Adrenal gland (tissue), 5 donors: ENCODE data around the gene EXOC4.

Source experiments
- CTCF ChIP-seq, 6 experiments: fragments of 450-650 bp in 4 of 6; fragments of 200-600 bp in 2 of 6; sonication (generic) in 1 of 6; IDR thresholded peaks; 1 replicate in 5 of 6; 2 replicates in 1 of 6; pipeline versions ENCODE4 v1.5.1 to v1.8.0; 2016 to 2021; ENCODE audit warnings: antibody characterized with exemption in 6 of 6, mild to moderate bottlenecking in 2 of 6, moderate library complexity in 1 of 6
- POLR2A ChIP-seq, 2 donors: fragments of 450-650 bp; IDR thresholded peaks; one replicate each; pipeline ENCODE4 v1.6.1; 2017; ENCODE audit warnings: antibody characterized with exemption in 2 of 2, mild to moderate bottlenecking in 2 of 2, moderate library complexity in 1 of 2
- donor health status: DM: no; HTN: no; CAD: no.

GRCh38 chr7:133354546-133355324, 101.9 kb downstream of the EXOC4 start:
- TF ChIP-seq CTCF (IDR thresholded peaks at IDR 0.05): no peak
- TF ChIP-seq POLR2A (IDR thresholded peaks at IDR 0.05): no peak
